ENCODE results near the gene RAD54L. TPM values are rescaled to one million over a fixed set of nuclear protein-coding genes. Genes with fewer than 3 reads are reported as not detected.

Gene RAD54L
- total RNA-seq, 1 experiment from 2014 or later, result 28.9 TPM

GRCh38 chr1:46248122-46248920, 758 bp downstream of the RAD54L start:
- peaks cover 16 to 31% of the 10 kb centered on the region in 2 experiments for H3K4me1 ChIP-seq (ENCODE audit: control insufficient read depth in 1 of 2, insufficient read depth in 2 of 2, low read length in 2 of 2)
- peak; percentile 23 for ATAC-seq
- H4K20me1 ChIP-seq (ENCODE audit: insufficient read depth), result no peaks in the 10 kb centered on the region
- H3K9me3 ChIP-seq (ENCODE audit: control insufficient read depth in 1 of 2, insufficient read depth in 1 of 2, low read depth in 1 of 2, low read length in 2 of 2), result no peaks in the 10 kb centered on the region
- H3K27ac ChIP-seq (ENCODE audit: low read depth, low read length), result peak overlapping the region; percentile 78
- ChIA-PET POLR2A (interaction anchor here (0.9 kb wide), 1 partner anchor 46 kb away, joined by 3 read pairs; no protein-coding TSS in a partner anchor), RAD21 (ENCODE audit: low non-redundant PET in 1 of 2, low total read pairs in 2 of 2, uncharacterized antibody in 2 of 2, unreplicated experiment in 2 of 2) (interaction anchor here in 1 of 2 experiments (0.6 kb wide), 1 partner anchor 24 kb away, joined by 3 read pairs; no protein-coding TSS in a partner anchor), CTCF (interaction anchor here (0.7 to 0.8 kb wide), 2 partner anchors 66 to 67 kb away, joined by 3 read pairs; no protein-coding TSS in a partner anchor)
- TSS peak; percentile 55 for BruUV-seq (replicated peaks)
- peak overlapping the region; percentile 75 for H3K9ac ChIP-seq (ENCODE audit: low read length)
- TF ChIP-seq ZFX (IDR thresholded peaks at IDR 0.05), result no peak; the same call in 1 of the 2 replicates
- TF ChIP-seq YY1 (IDR thresholded peaks at IDR 0.05; ENCODE audit: extremely low read depth, insufficient replicate concordance, low read depth, low read length), result peak; percentile 4
- peak; percentile 50; the same call in 1 of the 2 replicates for TF ChIP-seq RAD21 (IDR thresholded peaks at IDR 0.05; ENCODE audit: low read depth)
- TF ChIP-seq CTCF (IDR thresholded peaks at IDR 0.05 in 2 of 3, conservative IDR thresholded peaks at IDR 0.05 in 1 of 3; ENCODE audit: borderline replicate concordance in 1 of 3, insufficient read depth in 1 of 3, low read depth in 2 of 3, low read length in 2 of 3), result peak; percentile 29 to 63 (median 56); a peak in 5 of 6 replicates
- intact Hi-C loops (cut with micrococcal nuclease), result no loop called here
- peaks cover 6 to 36% of the 10 kb centered on the region in 2 experiments; a peak in 3 of 4 replicates for H3K36me3 ChIP-seq (ENCODE audit: control insufficient read depth in 1 of 2, insufficient read depth in 2 of 2, low read length in 2 of 2)
- no peak overlapping the region for H2AFZ ChIP-seq (ENCODE audit: low read depth, low read length, poor library complexity, severe bottlenecking)
- H3K9me2 ChIP-seq (ENCODE audit: insufficient read depth), result no peaks in the 10 kb centered on the region
- H3K4me2 ChIP-seq (ENCODE audit: low read length), result peak overlapping the region; percentile 82
- H3K79me2 ChIP-seq (ENCODE audit: insufficient read depth, low read length), result peaks cover 48% of the 10 kb centered on the region
- peak overlapping the region; percentile 55 to 73 for H3K4me3 ChIP-seq (replicated peaks in 1 of 2; ENCODE audit: low read depth in 1 of 2, low read length in 2 of 2)
- DNase-seq (ENCODE audit: low read depth, low spot score), result peak; percentile 48
- H3K27me3 ChIP-seq (ENCODE audit: insufficient read depth, low read length), result no peaks in the 10 kb centered on the region

GRCh38 chr1:46254668-46255067, 7.1 kb downstream of the RAD54L start:
- H3K27me3 ChIP-seq (ENCODE audit: insufficient read depth, low read length), result no peaks in the 10 kb centered on the region
- H3K9ac ChIP-seq (ENCODE audit: low read length), result no peak overlapping the region
- POLR2A ChIA-PET, result no interaction called here
- peaks cover 74% of the 10 kb centered on the region for H3K79me2 ChIP-seq (ENCODE audit: insufficient read depth, low read length)
- H2AFZ ChIP-seq (ENCODE audit: low read depth, low read length, poor library complexity, severe bottlenecking), result no peak overlapping the region
- DNase-seq (ENCODE audit: low read depth, low spot score) (no peak), ATAC-seq (no peak)
- CTCF ChIA-PET, result interaction anchor here (1.6 kb wide), 2 partner anchors 7 to 10 kb away, joined by 3 to 4 read pairs; partner anchors contain the start of gene RAD54L
- no peak overlapping the region for H3K4me3 ChIP-seq (replicated peaks in 1 of 2; ENCODE audit: low read depth in 1 of 2, low read length in 2 of 2)
- no TSS peak for BruUV-seq (replicated peaks)
- no peaks in the 10 kb centered on the region for H3K4me1 ChIP-seq (ENCODE audit: control insufficient read depth in 1 of 2, insufficient read depth in 2 of 2, low read length in 2 of 2)
- no peaks in the 10 kb centered on the region for H3K9me3 ChIP-seq (ENCODE audit: control insufficient read depth in 1 of 2, insufficient read depth in 1 of 2, low read depth in 1 of 2, low read length in 2 of 2)
- no peak overlapping the region for H3K4me2 ChIP-seq (ENCODE audit: low read length)
- peaks cover 19 to 73% of the 10 kb centered on the region in 2 experiments; a peak in 3 of 4 replicates for H3K36me3 ChIP-seq (ENCODE audit: control insufficient read depth in 1 of 2, insufficient read depth in 2 of 2, low read length in 2 of 2)
- no peak for TF ChIP-seq EZH2phosphoT487 (IDR thresholded peaks at IDR 0.05; ENCODE audit: borderline replicate concordance)
- RAD21 ChIA-PET (ENCODE audit: low non-redundant PET in 1 of 2, low total read pairs in 2 of 2, uncharacterized antibody in 2 of 2, unreplicated experiment in 2 of 2), result no interaction called here
- H3K27ac ChIP-seq (ENCODE audit: low read depth, low read length), result no peak overlapping the region
- intact Hi-C loops (cut with micrococcal nuclease), result no loop called here
- H3K9me2 ChIP-seq (ENCODE audit: insufficient read depth), result no peaks in the 10 kb centered on the region
- H4K20me1 ChIP-seq (ENCODE audit: insufficient read depth), result no peaks in the 10 kb centered on the region

All from HCT116 (cell line).